Neural progenitor cell (in vitro differentiated cells): ENCODE measurements around the gene SPTBN1. TPM values are rescaled to one million over a fixed set of nuclear protein-coding genes. Genes with fewer than 3 reads are reported as not detected.

ENCODE experiments used
- DNase-seq: peaks from one replicate; pipeline ENCODE4 v3.0.0-alpha.2; 2016; ENCODE audit warnings: low spot score
- H2AFZ ChIP-seq: fragments of 200-600 bp; sonication (generic); replicated peaks from 2 replicates; pipeline ENCODE4 v1.6.1; 2016; ENCODE audit warnings: antibody characterized with exemption
- H3F3A ChIP-seq: fragments of 200-600 bp; sonication (generic); 2 replicates; pipeline ENCODE4 v1.6.1; 2016; ENCODE audit warnings: antibody characterized with exemption, low read depth
- H3K27ac ChIP-seq: fragments of 200-600 bp; sonication (generic); 2 replicates; pipeline ENCODE4 v1.5.1; 2016; ENCODE audit warnings: mild to moderate bottlenecking
- H3K27me3 ChIP-seq: fragments of 200-600 bp; sonication (generic); 2 replicates; pipeline ENCODE4 v1.6.1; 2016; ENCODE audit warnings: mild to moderate bottlenecking, moderate library complexity
- H3K36me3 ChIP-seq: fragments of 200-600 bp; sonication (generic); 2 replicates; pipeline ENCODE4 v1.5.1; 2016
- H3K4me1 ChIP-seq: fragments of 200-600 bp; sonication (generic); 2 replicates; pipeline ENCODE4 v1.6.1; 2016; ENCODE audit warnings: mixed run types
- H3K4me2 ChIP-seq: fragments of 200-600 bp; sonication (generic); 2 replicates; pipeline ENCODE4 v1.6.1; 2016
- H3K4me3 ChIP-seq: fragments of 200-600 bp; sonication (generic); 2 replicates; pipeline ENCODE4 v1.5.1; 2016
- H3K79me2 ChIP-seq: fragments of 200-600 bp; sonication (generic); 2 replicates; pipeline ENCODE4 v1.6.1; 2016; ENCODE audit warnings: low read depth
- H3K9ac ChIP-seq: fragments of 200-600 bp; sonication (generic); 2 replicates; pipeline ENCODE4 v1.6.1; 2016
- H3K9me3 ChIP-seq: fragments of 200-600 bp; sonication (generic); 2 replicates; pipeline ENCODE4 v1.5.1; 2016; ENCODE audit warnings: low read depth
- H4K20me1 ChIP-seq: fragments of 200-600 bp; sonication (generic); 2 replicates; pipeline ENCODE4 v1.6.1; 2016; ENCODE audit warnings: low read depth
- H3K27ac Mint-ChIP-seq: 3 replicates; pipeline ENCODE4 v1.8.0; 2021; ENCODE audit warnings: mixed read lengths
- H3K27me3 Mint-ChIP-seq: 2 replicates; pipeline ENCODE4 v1.8.0; 2022; ENCODE audit warnings: low read depth, mild to moderate bottlenecking, inconsistent platforms, moderate library complexity, mixed read lengths; ENCODE audit not compliant: insufficient read depth
- H3K36me3 Mint-ChIP-seq: 3 replicates; pipeline ENCODE4 v1.8.0; 2021; ENCODE audit warnings: mixed read lengths
- H3K4me1 Mint-ChIP-seq: 3 replicates; pipeline ENCODE4 v1.8.0; 2021; ENCODE audit warnings: mixed read lengths
- H3K4me3 Mint-ChIP-seq: 3 replicates; pipeline ENCODE4 v1.8.0; 2021; ENCODE audit warnings: mild to moderate bottlenecking, moderate library complexity, mixed read lengths
- H3K9me3 Mint-ChIP-seq: 3 replicates; pipeline ENCODE4 v1.8.0; 2020; ENCODE audit warnings: mixed read lengths
- CTCF ChIP-seq: fragments of 200-600 bp; sonication (generic); IDR thresholded peaks from 2 replicates; pipeline ENCODE4 v1.5.1; 2017; ENCODE audit warnings: antibody characterized with exemption, mild to moderate bottlenecking
- EZH2 ChIP-seq: fragments of 200-600 bp; sonication (generic); IDR thresholded peaks from 2 replicates; pipeline ENCODE4 v1.6.1; 2017; ENCODE audit warnings: antibody characterized with exemption, mild to moderate bottlenecking, moderate library complexity
- EZH2phosphoT487 ChIP-seq: fragments of 200-600 bp; sonication (generic); IDR thresholded peaks from 2 replicates; pipeline ENCODE4 v1.6.1; 2017; ENCODE audit warnings: antibody characterized with exemption
- total RNA-seq: library from RNA; depleted of rRNA; stranded (reverse); fragments of >200 nt; gene quantifications from 2 replicates; pipeline ENCODE4 v1.2.3, GENCODE V29; 2015; ENCODE audit warnings: low replicate concordance

SPTBN1 gene
- total RNA-seq, 1 donor from 2014 or later = 94.2 TPM

DNA sequence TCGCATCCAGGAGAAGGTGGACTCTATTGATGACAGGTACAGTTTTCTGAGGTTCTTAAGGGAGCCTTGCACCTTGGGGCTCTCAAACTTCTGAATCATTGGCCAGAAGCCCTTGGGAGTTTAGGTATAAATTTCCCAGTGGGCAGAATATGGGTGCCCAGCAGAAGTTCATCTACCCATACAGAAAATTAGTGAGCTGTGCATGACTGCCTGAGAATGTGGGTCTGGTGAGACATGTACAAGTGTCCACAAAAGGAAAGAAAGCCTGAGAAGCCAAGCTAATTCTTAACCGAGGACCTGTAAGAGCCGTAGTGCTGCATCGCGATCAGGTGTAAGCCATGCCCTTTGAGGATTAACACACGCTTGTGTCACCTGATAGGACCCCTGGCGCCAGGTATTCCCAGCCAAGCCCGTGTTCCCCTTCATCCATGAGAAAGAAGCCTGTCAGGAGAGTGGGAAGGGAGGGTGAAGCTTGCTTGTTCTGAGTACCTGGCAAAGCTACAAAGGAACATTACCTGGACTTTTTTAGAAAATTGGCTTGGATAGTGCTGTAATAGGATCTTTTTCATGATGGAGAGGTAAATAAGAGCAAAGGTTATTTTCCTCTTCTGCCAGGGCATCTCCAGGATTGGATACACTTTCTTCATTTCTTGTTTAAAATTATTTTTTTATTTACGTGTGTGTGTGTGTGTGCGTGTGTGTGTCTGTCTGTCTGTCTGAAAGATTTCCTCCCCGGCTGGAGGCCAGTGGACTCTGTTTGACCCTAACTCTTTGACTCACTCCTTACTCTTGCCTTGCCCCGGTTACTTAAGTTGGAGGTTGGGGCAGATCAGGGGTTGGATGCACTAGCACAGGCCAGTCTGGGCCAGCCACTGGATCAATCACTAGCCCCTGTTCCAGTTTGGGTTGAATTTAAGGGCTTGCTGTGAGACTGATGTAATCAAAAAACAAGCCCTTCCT is 176.9 kb downstream of the SPTBN1 start:
- H3K36me3 Mint-ChIP-seq = peaks cover 35% of the 10 kb centered on the region
- no peaks in the 10 kb centered on the region for H3K27me3 ChIP-seq
- H2AFZ ChIP-seq = no peak overlapping the region
- H3K4me3 Mint-ChIP-seq = no peak overlapping the region
- TF ChIP-seq EZH2 (no peak), EZH2phosphoT487 (no peak), CTCF (no peak)
- no peaks in the 10 kb centered on the region for H3K9me3 Mint-ChIP-seq
- H3K4me3 ChIP-seq = no peak overlapping the region
- H3K27ac ChIP-seq = no peak overlapping the region
- H3K36me3 ChIP-seq = peaks cover 6% of the 10 kb centered on the region
- H3K9me3 ChIP-seq = no peaks in the 10 kb centered on the region
- no peak overlapping the region for H3K27ac Mint-ChIP-seq
- no peaks in the 10 kb centered on the region for H3K4me1 ChIP-seq
- H3K4me2 ChIP-seq = no peak overlapping the region
- no peaks in the 10 kb centered on the region for H3K27me3 Mint-ChIP-seq
- no peaks in the 10 kb centered on the region for H3K79me2 ChIP-seq
- H3F3A ChIP-seq = no peaks in the 10 kb centered on the region
- no peak for DNase-seq
- H3K9ac ChIP-seq = no peak overlapping the region
- H3K4me1 Mint-ChIP-seq = peaks cover 10% of the 10 kb centered on the region
- H4K20me1 ChIP-seq = no peaks in the 10 kb centered on the region

DNA sequence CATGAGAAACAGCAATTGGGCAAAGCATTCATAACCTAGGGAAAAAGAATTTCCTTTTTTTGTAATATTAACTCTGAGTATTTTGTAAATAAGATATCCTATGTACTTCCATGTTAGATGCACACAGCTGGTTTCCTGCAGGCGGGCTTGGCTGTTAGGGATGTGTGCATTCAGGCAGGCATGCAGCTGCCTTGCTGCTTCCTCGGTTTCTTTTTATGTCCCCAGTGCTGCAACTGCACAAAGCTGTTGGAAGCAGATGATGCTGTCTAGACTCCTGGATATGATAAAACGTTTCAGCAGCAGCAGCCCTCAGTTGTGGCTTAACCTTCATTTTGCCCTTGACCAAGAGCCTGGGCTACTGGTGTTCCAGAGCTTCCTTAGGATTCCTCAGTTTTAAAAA is 177.9 kb downstream of the SPTBN1 start:
- H3K4me2 ChIP-seq = no peak overlapping the region
- no peak overlapping the region for H3K27ac ChIP-seq

DNA sequence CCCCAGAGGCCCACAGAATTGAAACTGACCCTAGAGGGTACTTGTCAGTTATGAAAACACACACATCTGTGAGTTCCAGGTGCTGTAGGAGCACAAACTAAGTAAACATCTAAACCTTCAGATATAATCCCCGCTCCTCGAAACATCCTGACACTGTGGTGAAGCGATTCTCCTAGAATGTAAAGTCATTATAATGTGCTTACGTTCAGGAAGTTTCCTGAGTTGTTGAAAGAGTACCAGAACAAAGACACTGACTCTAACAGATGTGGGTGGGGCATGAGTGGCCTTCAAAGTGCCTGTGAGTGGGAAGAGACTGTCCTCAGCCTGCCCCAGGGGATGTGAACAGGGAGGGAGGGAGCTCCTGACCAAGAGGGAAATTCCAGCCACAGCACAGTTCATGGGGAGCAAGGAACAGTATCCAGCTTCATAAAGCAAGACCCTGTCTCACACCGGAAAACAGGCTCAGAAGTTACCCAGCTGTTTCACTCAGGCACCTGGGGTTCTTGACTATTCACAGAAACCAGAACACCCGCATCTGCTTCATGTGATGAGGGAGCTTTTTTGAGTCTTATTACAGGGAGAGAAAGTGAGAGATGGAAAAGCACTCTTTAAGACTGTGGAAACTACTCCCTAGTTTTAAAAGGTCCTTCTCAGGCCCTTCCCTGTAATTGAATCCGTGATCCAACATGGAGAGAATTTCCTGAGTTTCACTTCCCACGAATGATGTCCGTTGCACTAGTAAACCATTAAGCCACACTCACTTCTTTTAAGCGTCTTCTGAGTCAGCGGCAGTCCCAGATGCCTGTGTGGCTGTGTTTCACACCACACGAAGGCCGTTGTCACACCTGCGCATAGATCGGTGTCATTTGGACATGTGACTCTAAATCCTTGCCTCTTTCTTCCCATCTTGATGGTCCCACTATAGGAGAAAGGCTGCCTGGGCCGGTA is 178.7 kb downstream of the SPTBN1 start:
- H3K27ac Mint-ChIP-seq = no peak overlapping the region
- no peak for DNase-seq

More for the DNA sequence above, 177.9 kb downstream of the SPTBN1 start:
- Histone ChIP-seq H3F3A (no peaks in the 10 kb centered on the region), H3K79me2 (no peaks in the 10 kb centered on the region), H4K20me1 (no peaks in the 10 kb centered on the region), H3K4me1 (no peaks in the 10 kb centered on the region), H3K36me3 (peaks cover 8% of the 10 kb centered on the region), H3K9ac (no peak overlapping the region), H2AFZ (no peak overlapping the region), H3K4me3 (no peak overlapping the region), H3K27me3 (no peaks in the 10 kb centered on the region), H3K9me3 (no peaks in the 10 kb centered on the region)
- Mint-ChIP-seq H3K36me3 (peaks cover 30% of the 10 kb centered on the region), H3K27me3 (no peaks in the 10 kb centered on the region), H3K9me3 (no peaks in the 10 kb centered on the region), H3K4me3 (no peak overlapping the region), H3K27ac (no peak overlapping the region), H3K4me1 (peaks cover 10% of the 10 kb centered on the region)
- no peak for TF ChIP-seq EZH2
- no peak for TF ChIP-seq EZH2phosphoT487
- TF ChIP-seq CTCF = no peak
- DNase-seq = no peak

More for the DNA sequence above, 178.7 kb downstream of the SPTBN1 start:
- no peak overlapping the region for H3K4me3 ChIP-seq
- Mint-ChIP-seq H3K4me1 (peaks cover 10% of the 10 kb centered on the region), H3K4me3 (no peak overlapping the region), H3K27me3 (no peaks in the 10 kb centered on the region), H3K36me3 (peaks cover 35% of the 10 kb centered on the region), H3K9me3 (no peaks in the 10 kb centered on the region)
- H3K36me3 ChIP-seq = peaks cover 8% of the 10 kb centered on the region
- H3K27me3 ChIP-seq = no peaks in the 10 kb centered on the region
- no peaks in the 10 kb centered on the region for H3K79me2 ChIP-seq
- no peaks in the 10 kb centered on the region for H4K20me1 ChIP-seq
- no peak overlapping the region for H2AFZ ChIP-seq
- H3K9ac ChIP-seq = no peak overlapping the region
- no peaks in the 10 kb centered on the region for H3K9me3 ChIP-seq
- no peak overlapping the region for H3K27ac ChIP-seq
- H3F3A ChIP-seq = no peaks in the 10 kb centered on the region
- TF ChIP-seq CTCF (no peak), EZH2phosphoT487 (no peak), EZH2 (no peak)
- H3K4me1 ChIP-seq = no peaks in the 10 kb centered on the region
- no peak overlapping the region for H3K4me2 ChIP-seq
